ENCODE data around the gene KIAA1549. TPM values are rescaled to one million over a fixed set of nuclear protein-coding genes. Genes with fewer than 3 reads are reported as not detected.

The KIAA1549 gene
- total and polyA plus RNA-seq, 4 donors = 0.13 to 0.89 (median 0.42) TPM

- Histone ChIP-seq H3K27me3 (ENCODE audit: control insufficient read depth in 4 of 4, insufficient read depth in 4 of 4, low read length in 3 of 4) (no peaks in the 10 kb centered on the region), H3K27ac (ENCODE audit: low read depth in 1 of 2, low read length in 2 of 2) (no peak overlapping the region), H3K9me3 (ENCODE audit: control insufficient read depth in 4 of 4, low read length in 3 of 4) (no peaks in the 10 kb centered on the region), H3K4me1 (ENCODE audit: control insufficient read depth in 4 of 4, insufficient read depth in 4 of 4, low read length in 3 of 4) (no peaks in the 10 kb centered on the region), H3K36me3 (ENCODE audit: control insufficient read depth in 4 of 4, insufficient read depth in 3 of 4, low read depth in 1 of 4, low read length in 3 of 4) (peaks cover 0 to 1% (median 0%) of the 10 kb centered on the region in 4 donors), H3K4me3 (ENCODE audit: low read depth in 1 of 3, low read length in 3 of 3) (no peak overlapping the region), H3K9ac (ENCODE audit: low read depth in 1 of 2, low read length in 2 of 2) (no peak overlapping the region)
- no peak for TF ChIP-seq REST (IDR thresholded peaks at IDR 0.05)
- TF ChIP-seq GABPA (IDR thresholded peaks at IDR 0.05 in 1 of 2, conservative IDR thresholded peaks at IDR 0.05 in 1 of 2) = no peak
- no peak for TF ChIP-seq RXRA (IDR thresholded peaks at IDR 0.05)
- TF ChIP-seq ZBTB33 (IDR thresholded peaks at IDR 0.05) = no peak
- no peak for TF ChIP-seq SP1 (IDR thresholded peaks at IDR 0.05)
- TF ChIP-seq JUND (IDR thresholded peaks at IDR 0.05) = no peak
- no peak for TF ChIP-seq FOXA2 (IDR thresholded peaks at IDR 0.05)
- TF ChIP-seq NR2F2 (IDR thresholded peaks at IDR 0.05) = no peak
- TF ChIP-seq YY1 (IDR thresholded peaks at IDR 0.05) = no peak
- TF ChIP-seq HNF4A (conservative IDR thresholded peaks at IDR 0.05) = no peak
- no peak for DNase-seq (ENCODE audit: low spot score)
- 79% methylated on average over 6 of the region's 6 CpGs for WGBS
These were observed 70.2 kb downstream of the KIAA1549 start for GRCh38 chr7:138911007-138911406.

GRCh38 chr7:138907850-138908249 lies 73.3 kb downstream of the KIAA1549 start:
- TF ChIP-seq SP1 (IDR thresholded peaks at IDR 0.05) (no peak), GABPA (IDR thresholded peaks at IDR 0.05 in 1 of 2, conservative IDR thresholded peaks at IDR 0.05 in 1 of 2) (no peak), JUND (IDR thresholded peaks at IDR 0.05) (no peak), ZBTB33 (IDR thresholded peaks at IDR 0.05) (no peak), FOXA2 (IDR thresholded peaks at IDR 0.05) (no peak), RXRA (IDR thresholded peaks at IDR 0.05) (no peak), REST (IDR thresholded peaks at IDR 0.05) (no peak), CTCF (IDR thresholded peaks at IDR 0.05; ENCODE audit: low read depth, low read length, missing input control) (no peak), ATF3 (IDR thresholded peaks at IDR 0.05) (no peak), MAX (IDR thresholded peaks at IDR 0.05) (no peak), FOXA1 (IDR thresholded peaks at IDR 0.05) (no peak), YY1 (IDR thresholded peaks at IDR 0.05) (no peak)
- WGBS = 83% methylated on average over 8 of the region's 8 CpGs
- no peak overlapping the region for H3K9ac ChIP-seq (ENCODE audit: low read depth in 1 of 2, low read length in 2 of 2)
- H3K9me3 ChIP-seq (ENCODE audit: control insufficient read depth in 4 of 4, low read length in 3 of 4) = no peaks in the 10 kb centered on the region
- no peak overlapping the region for H3K27ac ChIP-seq (ENCODE audit: low read depth in 1 of 2, low read length in 2 of 2)
- H3K27me3 ChIP-seq (ENCODE audit: control insufficient read depth in 4 of 4, insufficient read depth in 4 of 4, low read length in 3 of 4) = no peaks in the 10 kb centered on the region
- DNase-seq (ENCODE audit: low spot score) = no peak
- peaks cover 0 to 2% (median 0%) of the 10 kb centered on the region in 4 donors for H3K36me3 ChIP-seq (ENCODE audit: control insufficient read depth in 4 of 4, insufficient read depth in 3 of 4, low read depth in 1 of 4, low read length in 3 of 4)
- no peaks in the 10 kb centered on the region for H3K4me1 ChIP-seq (ENCODE audit: control insufficient read depth in 4 of 4, insufficient read depth in 4 of 4, low read length in 3 of 4)
- H3K4me3 ChIP-seq (ENCODE audit: low read depth in 1 of 3, low read length in 3 of 3) = no peak overlapping the region
